Camera-type eye (tissue), 1 donor: Measurements from ENCODE around the gene SEC61A1. TPM values are rescaled to one million over a fixed set of nuclear protein-coding genes. Genes with fewer than 3 reads are reported as not detected.

ENCODE experiments used
- total RNA-seq: library from RNA; depleted of rRNA; stranded (reverse); fragments of >200 nt; gene quantifications from one replicate; pipeline ENCODE4 v1.2.3, GENCODE V29; 2014

Gene SEC61A1
- 138 TPM for total RNA-seq

DNA sequence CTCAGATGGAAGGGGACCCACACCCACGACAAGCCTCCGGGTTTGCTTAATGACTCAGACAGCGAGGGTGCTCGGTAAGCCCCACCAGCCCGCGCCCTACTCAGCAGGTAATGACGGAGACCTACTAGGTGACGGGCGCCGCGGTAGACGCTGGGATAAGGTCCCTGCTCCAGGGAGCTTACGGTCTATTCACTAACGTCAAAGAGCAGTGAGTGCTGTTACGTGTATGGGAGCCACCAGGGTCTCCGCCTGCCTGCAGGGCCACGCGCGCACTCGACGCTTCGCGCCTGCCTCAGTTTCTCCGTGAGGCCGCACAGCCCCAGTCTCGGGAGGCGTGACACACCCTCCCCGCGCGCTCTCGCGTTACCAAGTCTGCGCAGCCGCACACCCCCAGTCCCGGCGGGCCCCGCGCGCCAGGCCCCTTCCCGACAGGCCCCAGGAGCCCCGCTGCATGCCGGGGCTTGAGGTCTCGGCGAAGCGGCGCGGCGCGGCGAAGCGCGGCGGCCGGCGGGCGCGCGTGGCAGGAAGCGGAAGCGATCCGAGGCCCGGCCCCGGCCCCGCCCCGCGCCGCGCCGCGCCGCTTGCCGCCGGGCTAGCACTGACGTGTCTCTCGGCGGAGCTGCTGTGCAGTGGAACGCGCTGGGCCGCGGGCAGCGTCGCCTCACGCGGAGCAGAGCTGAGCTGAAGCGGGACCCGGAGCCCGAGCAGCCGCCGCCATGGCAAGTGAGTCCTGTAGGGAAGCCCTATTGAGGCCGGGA lies at the start of gene SEC61A1:
TSS of gene SEC61A1 (plus strand) at position 601 of the 758 bp plus-strand sequence. CDS start at position 717, 116 bp downstream.

Other genes with a start within 250 kb of the SEC61A1 start
- 46.3 TPM for gene MGLL, start 229.9 kb upstream of the SEC61A1 start, total RNA-seq
- gene KBTBD12, start 137.2 kb upstream of the SEC61A1 start, total RNA-seq: 6.0 TPM
- 41.4 TPM for gene RUVBL1, start 71.4 kb downstream of the SEC61A1 start, total RNA-seq
- gene EEFSEC, start 101.0 kb downstream of the SEC61A1 start, total RNA-seq: 15.8 TPM